ENCODE results near the gene CASQ1. TPM values are rescaled to one million over a fixed set of nuclear protein-coding genes. Genes with fewer than 3 reads are reported as not detected.

Gene CASQ1
- total RNA-seq, 3 donors from 2014 or later: 0.34 to 0.82 TPM; not detected in 1

Other genes with a start within 250 kb of the CASQ1 start
- 10 to 100 TPM; 21.5 to 70.8 (median 25.9) TPM for gene IGSF9, start 245.0 kb upstream of the CASQ1 start, total RNA-seq
- gene SLAMF9, start 236.3 kb upstream of the CASQ1 start, total RNA-seq: not detected
- gene PIGM, start 158.6 kb upstream of the CASQ1 start, total RNA-seq: 1 to 10 TPM; 5.0 to 6.3 (median 5.9) TPM
- under 1 TPM; 0.23 to 0.73 (median 0.27) TPM for gene KCNJ10, start 120.4 kb upstream of the CASQ1 start, total RNA-seq
- under 1 TPM in 1 of 3 donors, not detected in 2; 0.47 TPM for gene KCNJ9, start 109.0 kb upstream of the CASQ1 start, total RNA-seq
- gene IGSF8, start 92.0 kb upstream of the CASQ1 start, total RNA-seq: 10 to 100 TPM; 38.3 to 65.0 (median 39.1) TPM
- 100 to 1,000 TPM in 1 of 3 donors, 1 to 10 TPM in 2; 2.6 to 124 (median 4.0) TPM for gene ATP1A2, start 74.8 kb upstream of the CASQ1 start, total RNA-seq
- under 1 TPM in 1 of 3 donors, not detected in 2; 0.16 TPM for gene ATP1A4, start 39.0 kb upstream of the CASQ1 start, total RNA-seq
- 100 to 1,000 TPM in 1 of 3 donors, 10 to 100 TPM in 2; 31.6 to 125 (median 36.6) TPM for gene PEA15, start 14.8 kb downstream of the CASQ1 start, total RNA-seq
- 100 to 1,000 TPM in 2 of 3 donors, 10 to 100 TPM in 1; 96.7 to 146 (median 123) TPM for gene DCAF8, start 72.0 kb downstream of the CASQ1 start, total RNA-seq
- 10 to 100 TPM; 53.7 to 82.0 (median 76.3) TPM for gene PEX19, start 94.6 kb downstream of the CASQ1 start, total RNA-seq
- gene COPA, start 152.7 kb downstream of the CASQ1 start, total RNA-seq: 100 to 1,000 TPM; 141 to 165 (median 151) TPM
- gene NCSTN, start 152.8 kb downstream of the CASQ1 start, total RNA-seq: 100 to 1,000 TPM in 1 of 3 donors, 10 to 100 TPM in 2; 70.4 to 104 (median 95.8) TPM
- gene NHLH1, start 176.5 kb downstream of the CASQ1 start, total RNA-seq: under 1 TPM; 0.14 to 0.16 (median 0.14) TPM
- gene VANGL2, start 210.0 kb downstream of the CASQ1 start, total RNA-seq: 1 to 10 TPM; 5.2 to 8.9 (median 8.7) TPM

Measured in mucosa of descending colon (tissue), 3 donors.